Neutrophil (primary cell): Measurements from ENCODE around the gene CTBP1.

Source experiments
- H3K27ac ChIP-seq: fragments of 200-600 bp; sonication (generic); 2 replicates; pipeline ENCODE4 v1.5.1; 2016; ENCODE audit warnings: mild to moderate bottlenecking, moderate library complexity
- H3K27me3 ChIP-seq: fragments of 200-600 bp; sonication (generic); 2 replicates; pipeline ENCODE4 v1.6.0; 2016; ENCODE audit warnings: mild to moderate bottlenecking
- H3K36me3 ChIP-seq: fragments of 200-600 bp; sonication (generic); 2 replicates; pipeline ENCODE4 v1.5.1; 2017
- H3K4me1 ChIP-seq, 2 experiments: fragments of 200-600 bp in 1 of 2; sonication (generic) in 1 of 2; 1 replicate in 1 of 2; 2 replicates in 1 of 2; pipeline versions ENCODE4 v1.5.1 to v1.6.1; 2013 to 2016; ENCODE audit warnings: low read depth in 1 of 2, low read length in 1 of 2, mild to moderate bottlenecking in 1 of 2, moderate library complexity in 1 of 2; ENCODE audit not compliant: control insufficient read depth in 1 of 2, insufficient read depth in 1 of 2
- H3K4me3 ChIP-seq, 2 experiments: fragments of 200-600 bp in 1 of 2; sonication (generic) in 1 of 2; 1 replicate in 1 of 2; 2 replicates in 1 of 2; pipeline ENCODE4 v1.5.1; 2013 to 2016; ENCODE audit warnings: low read depth in 1 of 2, low read length in 1 of 2, mild to moderate bottlenecking in 1 of 2, moderate library complexity in 1 of 2
- H3K9me3 ChIP-seq: fragments of 200-600 bp; sonication (generic); 2 replicates; pipeline ENCODE4 v1.5.1; 2016
- TF ChIP-seq, protein P1 (sequence below): fragments of 200-600 bp; sonication (generic); IDR thresholded peaks from 2 replicates; pipeline ENCODE4 v1.5.1; 2016; ENCODE audit warnings: antibody characterized with exemption

Gene CTBP1

DNA sequence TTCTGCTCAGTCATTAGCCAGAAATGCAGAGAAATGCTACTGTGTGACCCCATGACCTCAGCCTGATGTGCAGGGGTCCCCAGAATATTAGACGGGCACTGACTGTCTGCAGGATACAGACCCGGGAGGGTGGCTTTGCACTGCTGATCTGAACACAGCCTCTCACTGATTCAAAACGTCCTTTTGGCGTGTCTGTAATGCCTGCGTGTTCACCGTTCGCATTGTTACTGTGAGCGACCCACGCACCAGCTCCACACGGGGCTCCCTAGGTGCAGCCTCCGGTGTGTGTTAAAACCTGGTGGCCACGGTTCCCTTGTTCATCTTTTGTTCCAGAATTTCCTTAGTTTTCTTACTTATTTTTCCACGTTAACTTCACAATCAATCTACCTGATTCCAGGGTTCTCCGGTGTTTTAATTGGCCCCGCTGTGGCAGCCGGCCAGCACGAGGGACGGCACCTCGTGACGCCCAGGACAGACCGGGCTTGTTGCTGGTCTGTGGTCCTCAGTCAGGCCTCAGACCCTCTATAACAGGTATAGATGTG is 44.6 kb downstream of the CTBP1 start:
- peaks cover 19 to 20% of the 10 kb centered on the region in 2 experiments for H3K4me1 ChIP-seq

DNA sequence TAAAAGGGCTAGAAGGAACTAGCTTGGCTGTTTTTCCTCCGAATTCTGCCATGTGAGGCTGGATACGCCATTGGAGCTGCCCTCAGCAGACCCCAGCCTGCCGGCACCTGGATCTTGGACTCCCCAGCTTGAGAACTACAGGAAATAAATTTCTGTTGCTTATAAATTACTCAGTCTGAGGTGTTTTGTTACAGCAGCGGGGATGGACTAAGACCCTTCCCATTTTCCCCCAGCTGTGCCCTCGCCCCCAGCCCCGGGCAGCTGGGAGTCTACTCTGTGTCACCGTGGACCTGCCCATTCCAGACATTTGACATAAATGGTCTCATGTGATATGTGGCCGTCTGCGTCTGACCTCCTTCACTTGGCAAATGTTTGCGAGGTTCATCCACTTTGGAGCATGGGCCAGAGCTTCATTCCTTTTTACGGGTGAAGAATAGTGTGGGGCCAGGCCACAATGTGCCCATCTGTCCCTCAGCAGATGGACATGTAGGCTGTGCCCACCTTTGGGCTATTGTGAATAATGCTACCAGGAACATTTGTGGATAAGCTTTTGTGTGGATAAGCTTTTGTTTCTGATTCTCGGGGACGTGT is 45.8 kb downstream of the CTBP1 start:
- Histone ChIP-seq H3K27ac (no peak overlapping the region), H3K4me3 (no peak overlapping the region), H3K9me3 (no peaks in the 10 kb centered on the region), H3K4me1 (peaks cover 19 to 20% of the 10 kb centered on the region in 2 experiments), H3K27me3 (peaks cover 24% of the 10 kb centered on the region), H3K36me3 (no peaks in the 10 kb centered on the region)
- TF ChIP-seq, protein P1, sequence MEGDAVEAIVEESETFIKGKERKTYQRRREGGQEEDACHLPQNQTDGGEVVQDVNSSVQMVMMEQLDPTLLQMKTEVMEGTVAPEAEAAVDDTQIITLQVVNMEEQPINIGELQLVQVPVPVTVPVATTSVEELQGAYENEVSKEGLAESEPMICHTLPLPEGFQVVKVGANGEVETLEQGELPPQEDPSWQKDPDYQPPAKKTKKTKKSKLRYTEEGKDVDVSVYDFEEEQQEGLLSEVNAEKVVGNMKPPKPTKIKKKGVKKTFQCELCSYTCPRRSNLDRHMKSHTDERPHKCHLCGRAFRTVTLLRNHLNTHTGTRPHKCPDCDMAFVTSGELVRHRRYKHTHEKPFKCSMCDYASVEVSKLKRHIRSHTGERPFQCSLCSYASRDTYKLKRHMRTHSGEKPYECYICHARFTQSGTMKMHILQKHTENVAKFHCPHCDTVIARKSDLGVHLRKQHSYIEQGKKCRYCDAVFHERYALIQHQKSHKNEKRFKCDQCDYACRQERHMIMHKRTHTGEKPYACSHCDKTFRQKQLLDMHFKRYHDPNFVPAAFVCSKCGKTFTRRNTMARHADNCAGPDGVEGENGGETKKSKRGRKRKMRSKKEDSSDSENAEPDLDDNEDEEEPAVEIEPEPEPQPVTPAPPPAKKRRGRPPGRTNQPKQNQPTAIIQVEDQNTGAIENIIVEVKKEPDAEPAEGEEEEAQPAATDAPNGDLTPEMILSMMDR: no peak

More for the DNA sequence above, 44.6 kb downstream of the CTBP1 start:
- no peak overlapping the region for H3K4me3 ChIP-seq
- H3K27ac ChIP-seq: no peak overlapping the region
- H3K9me3 ChIP-seq: no peaks in the 10 kb centered on the region
- peaks cover 11% of the 10 kb centered on the region for H3K36me3 ChIP-seq
- H3K27me3 ChIP-seq: peaks cover 24% of the 10 kb centered on the region
- TF ChIP-seq, protein P1: no peak

DNA sequence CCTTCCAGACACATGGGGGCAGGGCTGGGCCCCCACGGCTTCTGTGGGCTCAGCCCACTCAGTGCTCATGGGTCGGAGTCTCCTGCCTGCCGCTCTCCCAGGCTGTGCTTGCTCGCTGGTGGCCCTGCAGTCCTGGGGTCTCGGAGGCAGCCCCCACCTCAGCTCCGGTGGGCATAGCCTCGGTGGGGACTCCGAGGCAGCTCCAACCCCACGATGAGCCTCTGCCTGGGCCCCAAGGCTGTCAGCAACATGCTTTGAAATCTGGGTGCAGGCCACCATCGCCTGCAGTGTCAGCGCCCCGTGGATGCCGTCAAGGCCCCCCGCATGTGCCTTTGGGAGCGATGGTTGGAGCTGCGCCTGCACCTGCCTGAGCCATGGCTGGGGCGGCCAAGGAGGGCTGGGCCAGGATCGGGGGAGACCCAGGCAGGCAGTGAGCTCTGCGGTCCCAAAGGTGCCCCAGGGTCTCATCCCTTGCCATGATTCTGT is 46.4 kb downstream of the CTBP1 start:
- Histone ChIP-seq H3K4me1 (peaks cover 19 to 20% of the 10 kb centered on the region in 2 experiments), H3K27ac (no peak overlapping the region)

DNA sequence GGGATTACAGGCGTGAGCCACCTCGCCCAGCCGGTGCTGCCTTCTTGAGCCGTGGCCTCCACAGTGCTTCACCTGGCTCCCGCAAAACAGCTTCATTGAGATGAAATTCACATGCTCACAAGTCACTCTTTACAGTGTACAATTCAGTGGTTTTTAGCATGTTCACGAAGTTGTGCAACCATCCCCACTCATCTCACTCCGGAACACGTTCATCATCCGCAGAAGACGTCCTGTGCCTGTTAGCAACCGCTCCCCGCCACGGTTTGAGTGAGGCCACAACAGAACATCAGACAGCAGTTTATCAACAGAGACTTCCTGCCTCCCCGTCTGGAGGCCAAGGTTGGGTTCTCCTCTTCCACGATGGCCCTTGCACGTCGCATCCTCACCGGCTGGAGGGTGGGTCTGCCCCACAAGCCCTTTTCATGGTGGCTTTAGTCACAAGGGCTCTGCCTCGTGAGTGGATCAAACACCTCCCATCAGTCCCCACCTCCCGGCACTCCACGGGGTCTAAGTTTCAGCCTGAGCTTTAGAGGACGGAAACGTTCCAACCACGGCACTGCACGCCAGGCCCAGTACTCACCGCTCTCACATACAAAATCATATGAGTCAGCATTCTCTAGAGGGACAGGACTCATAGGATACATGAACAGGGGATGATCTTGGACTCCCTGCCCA is 46.9 kb downstream of the CTBP1 start:
- peaks cover 19 to 20% of the 10 kb centered on the region in 2 experiments for H3K4me1 ChIP-seq
- peaks cover 24% of the 10 kb centered on the region for H3K27me3 ChIP-seq
- H3K4me3 ChIP-seq: peak overlapping the region; percentile 15 to 20
- H3K9me3 ChIP-seq: no peaks in the 10 kb centered on the region
- no peaks in the 10 kb centered on the region for H3K36me3 ChIP-seq
- TF ChIP-seq, protein P1: no peak
- peak overlapping the region; percentile 46 for H3K27ac ChIP-seq

More for the DNA sequence above, 46.4 kb downstream of the CTBP1 start:
- no peaks in the 10 kb centered on the region for H3K9me3 ChIP-seq
- H3K36me3 ChIP-seq: no peaks in the 10 kb centered on the region
- H3K4me3 ChIP-seq: no peak overlapping the region
- TF ChIP-seq, protein P1: no peak
- H3K27me3 ChIP-seq: peaks cover 24% of the 10 kb centered on the region

DNA sequence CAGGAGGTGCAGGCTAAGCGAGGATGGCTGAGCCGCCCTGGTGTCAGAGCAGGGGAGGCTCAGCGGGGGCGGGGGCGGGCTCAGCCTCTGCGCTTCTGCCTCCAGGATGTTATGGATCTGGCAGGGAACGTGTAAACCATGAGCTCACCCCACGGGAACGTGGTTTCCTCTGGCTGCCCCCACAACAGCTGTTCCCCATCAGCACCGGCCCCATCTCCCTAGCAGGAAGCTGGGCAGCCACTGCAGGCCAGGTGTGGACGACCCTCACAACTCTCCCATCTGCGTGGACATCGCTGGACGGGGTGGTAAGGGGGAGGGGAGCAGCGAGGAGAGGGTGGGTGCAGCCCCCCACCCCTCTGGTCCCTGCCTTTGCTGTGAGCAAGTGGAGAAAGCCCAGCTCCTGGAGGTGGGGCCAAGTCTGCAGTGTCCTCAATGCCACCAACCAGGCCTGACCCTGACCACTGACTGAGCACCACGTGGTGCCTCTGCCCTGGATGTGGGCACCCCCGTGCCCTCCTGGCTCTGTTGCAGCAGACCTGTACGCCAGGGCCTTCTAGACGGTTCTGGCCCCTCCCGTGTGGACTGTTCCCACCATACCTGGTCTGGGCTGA is 48.4 kb downstream of the CTBP1 start:
- Histone ChIP-seq H3K27ac (no peak overlapping the region), H3K4me1 (peaks cover 19 to 20% of the 10 kb centered on the region in 2 experiments), H3K4me3 (peak overlapping the region in 1 of 2 experiments; percentile 15), H3K27me3 (peaks cover 24% of the 10 kb centered on the region), H3K36me3 (no peaks in the 10 kb centered on the region), H3K9me3 (no peaks in the 10 kb centered on the region)
- TF ChIP-seq, protein P1: no peak
